Lung (tissue), 12 donors: Measurements from ENCODE around the gene APLF. TPM values are rescaled to one million over a fixed set of nuclear protein-coding genes. Genes with fewer than 3 reads are reported as not detected.
"Not testable (repeated sequence)": the region's sequence is repeated elsewhere in the genome, so short reads cannot be mapped to it uniquely, and the experiment has no call there.

Experiments used
- ATAC-seq: fragments of 200-7000 bp; cut with Tn5 transposase; one replicate; pipeline ENCODE4 v1.9.1; 2020; ENCODE audit warnings: moderate number of reproducible peaks; ENCODE audit not compliant: insufficient read depth, low FRiP score
- DNase-seq, 3 donors: peaks; one replicate each; pipeline ENCODE4 v3.0.0-alpha.2; 2013 to 2017
- H3K27ac ChIP-seq, 2 donors: one replicate each; pipeline ENCODE4 v1.5.1; 2013; ENCODE audit warnings: mild to moderate bottlenecking in 2 of 2, moderate library complexity in 2 of 2, control low read depth in 1 of 2, inconsistent platforms in 1 of 2, low read depth in 1 of 2, low read length in 1 of 2
- H3K27me3 ChIP-seq, 3 donors: one replicate each; pipeline ENCODE4 v1.5.1; 2013; ENCODE audit warnings: low read length in 2 of 3; ENCODE audit not compliant: control insufficient read depth in 3 of 3, insufficient read depth in 3 of 3
- H3K36me3 ChIP-seq, 4 donors: one replicate each; pipeline ENCODE4 v1.5.1; 2013; ENCODE audit warnings: low read length in 4 of 4, mild to moderate bottlenecking in 1 of 4, moderate library complexity in 1 of 4; ENCODE audit not compliant: control insufficient read depth in 4 of 4, insufficient read depth in 4 of 4
- H3K4me1 ChIP-seq, 5 donors: one replicate each; pipeline ENCODE4 v1.5.1; 2013; ENCODE audit warnings: low read length in 5 of 5, mild to moderate bottlenecking in 2 of 5, moderate library complexity in 1 of 5; ENCODE audit not compliant: control insufficient read depth in 5 of 5, insufficient read depth in 5 of 5
- H3K4me3 ChIP-seq: one replicate; pipeline ENCODE4 v1.5.1; 2013; ENCODE audit warnings: mild to moderate bottlenecking, control low read depth, moderate library complexity
- H3K9ac ChIP-seq, 2 donors: one replicate each; pipeline ENCODE4 v1.5.1; 2013; ENCODE audit warnings: low read length in 2 of 2, control low read depth in 1 of 2; ENCODE audit not compliant: insufficient read depth in 1 of 2
- H3K9me3 ChIP-seq, 4 donors: one replicate each; pipeline ENCODE4 v1.5.1; 2013; ENCODE audit warnings: low read length in 3 of 4, mild to moderate bottlenecking in 1 of 4, moderate library complexity in 1 of 4; ENCODE audit not compliant: control insufficient read depth in 4 of 4, insufficient read depth in 3 of 4
- WGBS, 2 donors: extraction: QIAGEN DNeasy Blood & Tissue Kit; methylation state at CpG; one replicate each; pipeline ENCODE4 v1.1.7; 2013; 5-methylcytosine and 5-hydroxymethylcytosine counted together
- polyA plus RNA-seq, 2 donors: library from polyadenylated mRNA; stranded (reverse); fragments of 200-250 nt; gene quantifications; one replicate each; pipeline ENCODE4 v1.2.1, GENCODE V29; 2013
- total RNA-seq, 2 donors: library from RNA; depleted of rRNA in 1 of 2; stranded (reverse); fragments of >200 nt in 1 of 2; gene quantifications; one replicate each; pipeline ENCODE4 v1.2.1, GENCODE V29; 2014 to 2021
- TF ChIP-seq, protein P1 (sequence below): IDR thresholded peaks from 2 replicates; pipeline ENCODE4 v1.5.1; 2012; ENCODE audit warnings: mild to moderate bottlenecking; ENCODE audit errors: control extremely low read depth, extremely low read depth
- donor health status: control.
- donor health status: control.
- donor health status: Bipolar disorder and iron deficiency.
- donor health status: healthy.
- donor health status: DM: yes; HTN: yes; CAD: no.

Gene APLF
- total and polyA plus RNA-seq, 4 donors, result 0.50 to 11.8 (median 2.3) TPM

GRCh38 chr2:68565858-68566257, 98.5 kb downstream of the APLF start:
- no peaks in the 10 kb centered on the region for H3K4me1 ChIP-seq
- 81 to 93% methylated on average over 4 of the region's 4 CpGs for WGBS, 2 donors
- H3K9ac ChIP-seq, result no peak overlapping the region
- H3K36me3 ChIP-seq, result peaks cover 0 to 1% (median 0%) of the 10 kb centered on the region in 4 donors
- TF ChIP-seq, protein P1, sequence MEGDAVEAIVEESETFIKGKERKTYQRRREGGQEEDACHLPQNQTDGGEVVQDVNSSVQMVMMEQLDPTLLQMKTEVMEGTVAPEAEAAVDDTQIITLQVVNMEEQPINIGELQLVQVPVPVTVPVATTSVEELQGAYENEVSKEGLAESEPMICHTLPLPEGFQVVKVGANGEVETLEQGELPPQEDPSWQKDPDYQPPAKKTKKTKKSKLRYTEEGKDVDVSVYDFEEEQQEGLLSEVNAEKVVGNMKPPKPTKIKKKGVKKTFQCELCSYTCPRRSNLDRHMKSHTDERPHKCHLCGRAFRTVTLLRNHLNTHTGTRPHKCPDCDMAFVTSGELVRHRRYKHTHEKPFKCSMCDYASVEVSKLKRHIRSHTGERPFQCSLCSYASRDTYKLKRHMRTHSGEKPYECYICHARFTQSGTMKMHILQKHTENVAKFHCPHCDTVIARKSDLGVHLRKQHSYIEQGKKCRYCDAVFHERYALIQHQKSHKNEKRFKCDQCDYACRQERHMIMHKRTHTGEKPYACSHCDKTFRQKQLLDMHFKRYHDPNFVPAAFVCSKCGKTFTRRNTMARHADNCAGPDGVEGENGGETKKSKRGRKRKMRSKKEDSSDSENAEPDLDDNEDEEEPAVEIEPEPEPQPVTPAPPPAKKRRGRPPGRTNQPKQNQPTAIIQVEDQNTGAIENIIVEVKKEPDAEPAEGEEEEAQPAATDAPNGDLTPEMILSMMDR, result no peak
- DNase-seq, result no peak
- H3K27me3 ChIP-seq, result no peaks in the 10 kb centered on the region
- H3K9me3 ChIP-seq, result no peaks in the 10 kb centered on the region
- H3K4me3 ChIP-seq, result no peak overlapping the region
- ATAC-seq, result no peak
- H3K27ac ChIP-seq, result no peak overlapping the region

- H3K4me3 ChIP-seq, result no peak overlapping the region
- no peaks in the 10 kb centered on the region for H3K27me3 ChIP-seq
- WGBS, 2 donors, result 89 to 92% methylated on average over 3 of the region's 3 CpGs
- H3K27ac ChIP-seq, result no peak overlapping the region
- TF ChIP-seq, protein P1, result no peak
- H3K9me3 ChIP-seq, result no peaks in the 10 kb centered on the region
- DNase-seq (no peak), ATAC-seq (no peak)
- H3K9ac ChIP-seq, result no peak overlapping the region
- no peaks in the 10 kb centered on the region for H3K4me1 ChIP-seq
- peaks cover 0 to 1% (median 0%) of the 10 kb centered on the region in 4 donors for H3K36me3 ChIP-seq
Measured at GRCh38 chr2:68566362-68566761, 99.0 kb downstream of the APLF start.

DNA sequence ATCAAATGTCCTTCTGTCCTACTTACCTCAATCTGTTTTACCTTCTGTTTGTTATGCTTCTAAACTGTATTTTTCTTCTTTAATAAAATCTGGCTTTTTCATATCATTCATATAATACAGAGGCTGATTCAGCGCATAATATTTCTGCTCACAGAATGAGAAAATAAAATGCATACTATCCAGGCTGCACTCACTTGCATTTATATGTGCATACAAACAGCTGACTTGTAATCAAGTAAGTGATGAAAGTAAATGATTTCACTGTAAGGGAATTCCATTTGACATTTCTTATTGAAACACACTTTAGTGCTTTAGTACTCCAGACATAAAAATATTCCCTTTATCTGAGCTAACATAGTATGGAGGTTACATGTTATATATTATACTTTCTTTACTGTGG, 100.7 kb downstream of the APLF start:
- Histone ChIP-seq H3K4me1 (no peaks in the 10 kb centered on the region), H3K9ac (no peak overlapping the region), H3K27ac (no peak overlapping the region), H3K4me3 (no peak overlapping the region), H3K27me3 (no peaks in the 10 kb centered on the region), H3K36me3 (peaks cover 0 to 1% (median 0%) of the 10 kb centered on the region in 4 donors), H3K9me3 (no peaks in the 10 kb centered on the region)
- 100% methylated on average over 1 of the region's 1 CpG for WGBS, 2 donors
- TF ChIP-seq, protein P1, result no peak
- no peak for DNase-seq
- ATAC-seq, result no peak

DNA sequence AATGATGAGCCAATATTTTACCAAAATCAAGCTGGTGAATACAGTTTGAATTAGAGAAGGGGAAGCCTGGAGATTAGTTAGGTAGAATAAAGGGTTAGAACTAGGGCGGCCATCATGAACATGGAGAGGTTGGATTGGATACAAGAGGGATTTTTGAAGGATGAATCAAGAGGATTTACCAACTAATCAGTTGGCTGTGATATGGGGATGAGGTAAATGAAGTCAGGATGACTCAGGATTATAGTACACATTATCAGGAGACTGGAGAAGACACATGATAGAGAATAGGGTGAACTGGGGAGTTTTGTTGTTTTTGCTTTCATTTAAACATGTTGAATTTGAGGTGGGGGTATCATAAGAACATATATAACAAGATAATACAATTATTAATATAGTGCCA, 102.2 kb downstream of the APLF start:
- Histone ChIP-seq H3K4me3 (no peak overlapping the region), H3K4me1 (no peaks in the 10 kb centered on the region), H3K9me3 (no peaks in the 10 kb centered on the region), H3K36me3 (peaks cover 0 to 1% (median 0%) of the 10 kb centered on the region in 4 donors), H3K9ac (no peak overlapping the region), H3K27ac (no peak overlapping the region), H3K27me3 (no peaks in the 10 kb centered on the region)
- TF ChIP-seq, protein P1, result no peak
- ATAC-seq (no peak), DNase-seq (no peak)
- 95 to 97% methylated on average over 1 of the region's 1 CpG for WGBS, 2 donors

- not testable (repeated sequence) for H3K9ac ChIP-seq, H3K27ac ChIP-seq, H3K36me3 ChIP-seq, H3K4me1 ChIP-seq, ATAC-seq, H3K4me3 ChIP-seq, DNase-seq, H3K27me3 ChIP-seq, H3K9me3 ChIP-seq
- WGBS, 2 donors, result 90 to 92% methylated on average over 4 of the region's 4 CpGs
Measured at GRCh38 chr2:68570434-68570833, 103.0 kb downstream of the APLF start.
